ENCODE data around the gene UNC13C. TPM values are rescaled to one million over a fixed set of nuclear protein-coding genes. Genes with fewer than 3 reads are reported as not detected.

Gene UNC13C
- total RNA-seq, 4 donors from 2014 or later, result under 0.01 to 0.79 (median 0.09) TPM; not detected in 1

GRCh38 chr15:54017251-54017650, 39.0 kb downstream of the UNC13C start:
- no peak for DNase-seq (ENCODE audit: low spot score)
- ATAC-seq (ENCODE audit: low FRiP score), result no peak
- TF ChIP-seq, protein P1, sequence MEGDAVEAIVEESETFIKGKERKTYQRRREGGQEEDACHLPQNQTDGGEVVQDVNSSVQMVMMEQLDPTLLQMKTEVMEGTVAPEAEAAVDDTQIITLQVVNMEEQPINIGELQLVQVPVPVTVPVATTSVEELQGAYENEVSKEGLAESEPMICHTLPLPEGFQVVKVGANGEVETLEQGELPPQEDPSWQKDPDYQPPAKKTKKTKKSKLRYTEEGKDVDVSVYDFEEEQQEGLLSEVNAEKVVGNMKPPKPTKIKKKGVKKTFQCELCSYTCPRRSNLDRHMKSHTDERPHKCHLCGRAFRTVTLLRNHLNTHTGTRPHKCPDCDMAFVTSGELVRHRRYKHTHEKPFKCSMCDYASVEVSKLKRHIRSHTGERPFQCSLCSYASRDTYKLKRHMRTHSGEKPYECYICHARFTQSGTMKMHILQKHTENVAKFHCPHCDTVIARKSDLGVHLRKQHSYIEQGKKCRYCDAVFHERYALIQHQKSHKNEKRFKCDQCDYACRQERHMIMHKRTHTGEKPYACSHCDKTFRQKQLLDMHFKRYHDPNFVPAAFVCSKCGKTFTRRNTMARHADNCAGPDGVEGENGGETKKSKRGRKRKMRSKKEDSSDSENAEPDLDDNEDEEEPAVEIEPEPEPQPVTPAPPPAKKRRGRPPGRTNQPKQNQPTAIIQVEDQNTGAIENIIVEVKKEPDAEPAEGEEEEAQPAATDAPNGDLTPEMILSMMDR (IDR thresholded peaks at IDR 0.05), result no peak

- no peak for ATAC-seq (ENCODE audit: low FRiP score)
- DNase-seq (ENCODE audit: low spot score), result no peak
- TF ChIP-seq, protein P1 (IDR thresholded peaks at IDR 0.05), result no peak
These were observed 39.7 kb downstream of the UNC13C start for GRCh38 chr15:54017959-54018358.

GRCh38 chr15:54026258-54026657, 48.0 kb downstream of the UNC13C start:
- TF ChIP-seq, protein P1 (IDR thresholded peaks at IDR 0.05), result no peak
- no peak for ATAC-seq (ENCODE audit: low FRiP score)

DNA sequence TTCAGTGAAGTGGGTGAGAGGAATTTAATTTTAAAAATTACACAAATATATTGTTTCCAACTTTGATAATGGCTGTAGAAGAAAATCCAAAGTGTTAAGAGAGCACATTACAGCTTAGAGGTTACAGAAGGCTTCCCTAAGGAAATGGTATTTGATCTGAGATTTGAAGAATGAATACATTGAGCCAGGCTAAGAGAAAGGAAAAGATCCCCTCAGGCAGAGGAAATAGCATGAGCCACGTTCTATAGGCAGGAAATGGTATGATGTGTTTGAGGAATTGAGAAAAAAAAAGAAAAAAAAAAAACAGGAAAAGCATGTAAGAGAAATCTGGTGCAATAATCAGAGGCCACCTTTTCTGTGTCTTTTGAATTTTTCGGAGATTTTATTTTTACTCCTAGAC, 48.6 kb downstream of the UNC13C start:
- DNase-seq (ENCODE audit: low spot score) (no peak), ATAC-seq (ENCODE audit: low FRiP score) (no peak)
- TF ChIP-seq, protein P1 (IDR thresholded peaks at IDR 0.05), result no peak

More at GRCh38 chr15:54026258-54026657, 48.0 kb downstream of the UNC13C start:
- DNase-seq (ENCODE audit: low spot score), result no peak

DNA sequence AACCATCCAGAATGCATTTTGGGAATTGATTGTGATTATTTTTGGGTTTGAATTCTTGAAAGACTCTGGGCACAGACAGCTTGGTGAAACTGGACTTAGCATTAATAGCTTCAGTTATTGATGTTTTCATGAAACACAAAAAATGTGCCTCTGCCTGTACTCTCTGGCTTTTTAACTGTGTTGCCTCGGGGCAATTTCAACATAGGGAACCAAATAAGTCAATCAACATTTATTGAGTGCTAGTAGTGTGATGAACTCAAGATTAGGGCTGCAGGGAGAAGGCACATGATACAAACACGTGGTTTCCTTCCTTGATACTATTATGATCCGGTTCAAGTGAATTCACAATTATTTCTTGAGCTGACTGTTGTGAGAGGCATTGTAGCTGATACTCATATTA, 50.8 kb downstream of the UNC13C start:
- no peak for ATAC-seq (ENCODE audit: low FRiP score)
- TF ChIP-seq, protein P1 (IDR thresholded peaks at IDR 0.05), result no peak

GRCh38 chr15:54032066-54032465, 53.8 kb downstream of the UNC13C start:
- no peak for ATAC-seq (ENCODE audit: low FRiP score)
- TF ChIP-seq, protein P1 (IDR thresholded peaks at IDR 0.05), result no peak
- no peak for DNase-seq (ENCODE audit: low spot score)

More for the DNA sequence above, 50.8 kb downstream of the UNC13C start:
- DNase-seq (ENCODE audit: low spot score), result no peak

DNA sequence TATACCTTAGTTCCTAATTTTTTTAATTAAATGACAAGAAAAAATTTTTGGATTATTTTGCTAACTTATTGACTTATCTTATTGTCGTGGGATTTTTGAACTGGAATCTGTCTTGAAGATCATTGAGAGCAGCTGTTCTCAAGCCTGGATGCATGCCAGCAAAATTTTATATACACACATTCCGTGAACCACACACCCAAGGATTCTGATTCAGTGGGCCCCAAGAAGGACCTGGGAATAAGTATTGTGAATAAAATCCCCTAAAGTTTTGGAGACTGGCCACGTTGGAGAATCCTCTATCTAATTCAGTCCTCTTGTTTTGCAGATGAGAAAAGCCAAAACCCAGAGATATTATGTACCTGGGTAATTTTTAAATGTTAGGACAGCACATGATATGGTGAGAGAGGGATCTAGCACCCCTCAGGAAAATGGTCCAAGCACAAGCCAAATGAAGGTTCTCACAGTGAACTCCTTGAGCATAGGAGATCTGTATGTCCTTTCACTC, 55.2 kb downstream of the UNC13C start:
- TF ChIP-seq, protein P1 (IDR thresholded peaks at IDR 0.05), result no peak
- ATAC-seq (ENCODE audit: low FRiP score), result no peak
- DNase-seq (ENCODE audit: low spot score), result no peak

All from omental fat pad (tissue), 4 donors.